Mesenchymal stem cell (in vitro differentiated cells and primary cell): ENCODE measurements around the gene ENDOG. TPM values are rescaled to one million over a fixed set of nuclear protein-coding genes. Genes with fewer than 3 reads are reported as not detected.

Experiments
- DNase-seq: peaks from one replicate; pipeline ENCODE4 v3.0.0-alpha.2; 2013
- H2AFZ ChIP-seq: one replicate; pipeline ENCODE4 v1.6.1; 2013; ENCODE audit warnings: low read depth, mild to moderate bottlenecking, control low read depth, inconsistent platforms, low read length, moderate library complexity
- H2AK5ac ChIP-seq: 2 replicates; pipeline ENCODE4 v1.6.1; 2013; ENCODE audit warnings: low read length, moderate library complexity, mild to moderate bottlenecking, inconsistent platforms; ENCODE audit not compliant: severe bottlenecking
- H2BK120ac ChIP-seq: one replicate; pipeline ENCODE4 v1.6.1; 2013; ENCODE audit warnings: low read depth, mild to moderate bottlenecking, inconsistent platforms, low read length, moderate library complexity
- H2BK12ac ChIP-seq, 2 experiments: one replicate each; pipeline ENCODE4 v1.6.1; 2013; ENCODE audit warnings: inconsistent platforms in 2 of 2, low read length in 2 of 2, mild to moderate bottlenecking in 2 of 2, moderate library complexity in 2 of 2, control low read depth in 1 of 2
- H2BK15ac ChIP-seq: one replicate; pipeline ENCODE4 v1.6.1; 2013; ENCODE audit warnings: mild to moderate bottlenecking, low read depth, inconsistent platforms; ENCODE audit not compliant: poor library complexity, severe bottlenecking
- H2BK5ac ChIP-seq: 2 replicates; pipeline ENCODE4 v1.6.1; 2013; ENCODE audit warnings: low read depth, mild to moderate bottlenecking, low read length, control low read depth, inconsistent platforms; ENCODE audit not compliant: poor library complexity, severe bottlenecking
- H3K14ac ChIP-seq, 2 experiments: one replicate each; pipeline ENCODE4 v1.6.1; 2013; ENCODE audit warnings: inconsistent platforms in 2 of 2, low read length in 2 of 2, control low read depth in 1 of 2, mild to moderate bottlenecking in 1 of 2, moderate library complexity in 1 of 2
- H3K18ac ChIP-seq, 2 experiments: one replicate each; pipeline ENCODE4 v1.6.1; 2013; ENCODE audit warnings: inconsistent platforms in 2 of 2, low read length in 2 of 2, control low read depth in 1 of 2, low read depth in 1 of 2, mild to moderate bottlenecking in 1 of 2
- H3K23ac ChIP-seq, 2 experiments: one replicate each; pipeline ENCODE4 v1.6.1; 2013; ENCODE audit warnings: inconsistent platforms in 2 of 2, low read length in 2 of 2, mild to moderate bottlenecking in 2 of 2, moderate library complexity in 2 of 2, control low read depth in 1 of 2
- H3K27ac ChIP-seq: 2 replicates; pipeline ENCODE4 v1.5.1; 2013; ENCODE audit warnings: mild to moderate bottlenecking, moderate library complexity, low read length, control low read depth, inconsistent platforms; ENCODE audit not compliant: poor library complexity, severe bottlenecking
- H3K27me3 ChIP-seq, 2 experiments: 2 replicates each; pipeline versions ENCODE4 v1.6.1 to v1.7.0; 2013; ENCODE audit warnings: low read length in 2 of 2, mild to moderate bottlenecking in 2 of 2, moderate library complexity in 2 of 2, control low read depth in 1 of 2, inconsistent platforms in 1 of 2; ENCODE audit not compliant: control insufficient read depth in 1 of 2, insufficient read depth in 1 of 2
- H3K36me3 ChIP-seq, 2 experiments: 2 replicates each; pipeline versions ENCODE4 v1.6.1 to v1.7.0; 2013; ENCODE audit warnings: low read length in 2 of 2, control low read depth in 1 of 2, inconsistent platforms in 1 of 2, low read depth in 1 of 2, mild to moderate bottlenecking in 1 of 2; ENCODE audit not compliant: insufficient read depth in 2 of 2, control insufficient read depth in 1 of 2
- H3K4ac ChIP-seq, 2 experiments: one replicate each; pipeline ENCODE4 v1.6.1; 2013; ENCODE audit warnings: inconsistent platforms in 2 of 2, low read length in 2 of 2, mild to moderate bottlenecking in 2 of 2, moderate library complexity in 2 of 2, control low read depth in 1 of 2, low read depth in 1 of 2
- H3K4me1 ChIP-seq: 2 replicates; pipeline ENCODE4 v1.6.1; 2013; ENCODE audit warnings: low read depth, low read length, control low read depth; ENCODE audit not compliant: control insufficient read depth, insufficient read depth
- H3K4me2 ChIP-seq: 2 replicates; pipeline ENCODE4 v1.6.1; 2013; ENCODE audit warnings: low read length, mild to moderate bottlenecking, inconsistent platforms; ENCODE audit not compliant: poor library complexity, severe bottlenecking
- H3K4me3 ChIP-seq, 2 experiments: 2 replicates each; pipeline versions ENCODE4 v1.5.1 to v1.7.0; 2013; ENCODE audit warnings: low read length in 2 of 2, mild to moderate bottlenecking in 2 of 2, control low read depth in 1 of 2, low read depth in 1 of 2; ENCODE audit not compliant: insufficient read depth in 1 of 2
- H3K79me1 ChIP-seq: replicated peaks from 2 replicates; pipeline ENCODE4 v1.6.1; 2013; ENCODE audit warnings: mild to moderate bottlenecking, control low read depth, low read length, inconsistent platforms; ENCODE audit not compliant: poor library complexity, severe bottlenecking
- H3K9ac ChIP-seq: 2 replicates; pipeline ENCODE4 v1.7.0; 2013; ENCODE audit warnings: mild to moderate bottlenecking, low read length, moderate library complexity
- H3K9me3 ChIP-seq: 2 replicates; pipeline ENCODE4 v1.7.0; 2013; ENCODE audit warnings: mild to moderate bottlenecking, low read length; ENCODE audit not compliant: control insufficient read depth
- H4K8ac ChIP-seq: one replicate; pipeline ENCODE4 v1.6.1; 2013; ENCODE audit warnings: inconsistent platforms, mild to moderate bottlenecking, low read length, moderate library complexity
- H4K91ac ChIP-seq: one replicate; pipeline ENCODE4 v1.6.1; 2013; ENCODE audit warnings: mild to moderate bottlenecking, low read length, inconsistent platforms
- WGBS: methylation state at CpG from one replicate; pipeline ENCODE4 v1.1.7; 2013; ENCODE audit warnings: mixed read lengths; 5-methylcytosine and 5-hydroxymethylcytosine counted together
- polyA plus RNA-seq, 2 experiments: library from polyadenylated mRNA; stranded (reverse); fragments of 200-250 nt; gene quantifications; one replicate each; pipeline ENCODE4 v1.2.3, GENCODE V29; 2013

The ENDOG gene
- 9.6 TPM for polyA plus RNA-seq (2013, experiment 1 of 2)
- polyA plus RNA-seq (2013, experiment 2 of 2), result 9.0 TPM

- H3K79me1 ChIP-seq, result peaks cover 7% of the 10 kb centered on the region
- peak within 1 kb of the TSS; percentile 73 to 96 for H3K18ac ChIP-seq
- peak within 1 kb of the TSS; percentile 84 for H3K9ac ChIP-seq
- no peak within 1 kb of the TSS for H3K27ac ChIP-seq
- H3K14ac ChIP-seq, result peak within 1 kb of the TSS in 1 of 2 experiments; percentile 89
- H4K8ac ChIP-seq, result peak within 1 kb of the TSS; percentile 79
- peaks cover 14% of the 10 kb centered on the region for H3K4me1 ChIP-seq
- H3K23ac ChIP-seq, result peak within 1 kb of the TSS in 1 of 2 experiments; percentile 97
- peak within 1 kb of the TSS; percentile 72 for H4K91ac ChIP-seq
- peak within 1 kb of the TSS; percentile 84 for H2BK15ac ChIP-seq
- H3K9me3 ChIP-seq, result no peaks in the 10 kb centered on the region
- peaks cover 19 to 29% of the 10 kb centered on the region in 2 experiments for H3K36me3 ChIP-seq
- H3K4me2 ChIP-seq, result peak within 1 kb of the TSS; percentile 99
- H3K27me3 ChIP-seq, result no peaks in the 10 kb centered on the region
- DNase-seq, result peak; percentile 97
- peak within 1 kb of the TSS; percentile 29 to 78 for H3K4ac ChIP-seq
- H2BK120ac ChIP-seq, result peak within 1 kb of the TSS; percentile 85
- 2% methylated on average over 62 of the region's 70 CpGs for WGBS
- no peak within 1 kb of the TSS for H2BK5ac ChIP-seq
- peak within 1 kb of the TSS; percentile 78 for H2AFZ ChIP-seq
- H2AK5ac ChIP-seq, result no peak within 1 kb of the TSS
- H2BK12ac ChIP-seq, result peak within 1 kb of the TSS in 1 of 2 experiments; percentile 57
- H3K4me3 ChIP-seq, result peak within 1 kb of the TSS; percentile 77 to 79
Measured at GRCh38 chr9:128818099-128818838, at the start of gene ENDOG. TSS of gene ENDOG (plus strand) at chr9:128818500. CDS start at chr9:128818685, 185 bp downstream.

- H3K4me3 ChIP-seq, result no peak overlapping the region
- H3K23ac ChIP-seq, result no peak overlapping the region
- H3K27me3 ChIP-seq, result no peaks in the 10 kb centered on the region
- H2AFZ ChIP-seq, result no peak overlapping the region
- 93% methylated on average over 6 of the region's 6 CpGs for WGBS
- H3K79me1 ChIP-seq, result peaks cover 30% of the 10 kb centered on the region
- no peak overlapping the region for H4K91ac ChIP-seq
- H3K18ac ChIP-seq, result no peak overlapping the region
- no peak overlapping the region for H2BK12ac ChIP-seq
- H2AK5ac ChIP-seq, result peak overlapping the region; percentile 26
- no peak overlapping the region for H2BK15ac ChIP-seq
- no peak overlapping the region for H3K27ac ChIP-seq
- H3K9me3 ChIP-seq, result no peaks in the 10 kb centered on the region
- H2BK120ac ChIP-seq, result no peak overlapping the region
- no peak overlapping the region for H3K4me2 ChIP-seq
- H3K9ac ChIP-seq, result no peak overlapping the region
- H4K8ac ChIP-seq, result no peak overlapping the region
- peaks cover 31% of the 10 kb centered on the region for H3K4me1 ChIP-seq
- H3K14ac ChIP-seq, result no peak overlapping the region
- DNase-seq, result no peak
- no peak overlapping the region for H3K4ac ChIP-seq
- no peak overlapping the region for H2BK5ac ChIP-seq
- H3K36me3 ChIP-seq, result peaks cover 15 to 17% of the 10 kb centered on the region in 2 experiments
Measured at GRCh38 chr9:128768606-128769005, 49.7 kb upstream of the ENDOG start.

DNA sequence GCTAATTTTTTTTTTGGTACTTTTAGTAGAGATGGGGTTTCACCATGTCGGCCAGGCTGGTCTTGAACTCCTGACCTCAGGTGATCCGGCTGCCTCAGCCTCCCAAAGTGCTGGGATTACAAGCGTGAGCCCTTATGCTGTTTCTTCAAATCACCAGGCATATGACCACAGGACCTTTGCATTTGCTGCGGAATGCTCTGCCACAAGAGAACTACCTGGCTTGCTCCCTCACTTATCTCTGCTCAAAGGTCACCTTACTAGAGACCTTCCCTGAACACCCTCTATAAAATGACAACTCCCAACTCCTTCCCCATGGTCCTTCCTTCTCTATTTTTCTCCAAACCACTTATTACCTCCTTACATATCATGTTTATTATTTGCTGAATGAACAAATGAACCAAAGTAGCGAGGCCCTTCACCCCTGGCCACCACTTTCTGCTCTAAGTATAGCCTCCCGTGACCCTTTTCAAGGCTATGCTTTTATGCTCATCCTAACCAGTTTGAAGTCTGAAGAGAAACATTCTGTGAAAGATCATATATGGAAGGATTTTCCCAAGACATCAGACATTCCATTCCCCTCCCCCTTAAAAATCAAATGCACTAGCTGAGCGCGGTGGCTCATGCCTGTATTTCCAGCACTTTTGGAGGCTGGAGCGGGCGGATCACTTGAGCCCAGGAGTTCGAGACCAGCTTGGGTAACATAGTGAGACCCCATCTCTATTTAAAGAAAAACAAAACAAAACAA lies 47.8 kb upstream of the ENDOG start:
- H3K9ac ChIP-seq, result peak overlapping the region; percentile 99
- no peak overlapping the region for H3K4ac ChIP-seq
- no peak overlapping the region for H4K8ac ChIP-seq
- no peak overlapping the region for H2BK15ac ChIP-seq
- no peak overlapping the region for H3K14ac ChIP-seq
- H3K36me3 ChIP-seq, result peaks cover 11 to 12% of the 10 kb centered on the region in 2 experiments
- no peak overlapping the region for H2AK5ac ChIP-seq
- H2BK5ac ChIP-seq, result no peak overlapping the region
- H3K18ac ChIP-seq, result no peak overlapping the region
- peak overlapping the region; percentile 90 for H3K4me2 ChIP-seq
- H3K23ac ChIP-seq, result no peak overlapping the region
- no peak overlapping the region for H2AFZ ChIP-seq
- H2BK120ac ChIP-seq, result no peak overlapping the region
- H3K9me3 ChIP-seq, result no peaks in the 10 kb centered on the region
- H4K91ac ChIP-seq, result no peak overlapping the region
- DNase-seq, result peak; percentile 1
- H2BK12ac ChIP-seq, result no peak overlapping the region
- H3K4me3 ChIP-seq, result peak overlapping the region; percentile 90 to 95
- no peaks in the 10 kb centered on the region for H3K27me3 ChIP-seq
- 86% methylated on average over 10 of the region's 11 CpGs for WGBS
- no peak overlapping the region for H3K27ac ChIP-seq
- peaks cover 25% of the 10 kb centered on the region for H3K79me1 ChIP-seq
- H3K4me1 ChIP-seq, result peaks cover 19% of the 10 kb centered on the region
